HG03354 (cell line): ENCODE data around the gene EMC6.
"Not testable (repeated sequence)": the region's sequence is repeated elsewhere in the genome, so short reads cannot be mapped to it uniquely, and the experiment has no call there.

Source experiments
- ATAC-seq: cut with Tn5 transposase; IDR thresholded peaks from one replicate; pipeline ENCODE4 v1.9.1; 2021; ENCODE audit warnings: mild to moderate bottlenecking; ENCODE audit not compliant: unreplicated experiment, poor library complexity, severe bottlenecking

The EMC6 gene

GRCh38 chr17:3697103-3697476 is 28.5 kb downstream of the EMC6 start:
- no peak for ATAC-seq

DNA sequence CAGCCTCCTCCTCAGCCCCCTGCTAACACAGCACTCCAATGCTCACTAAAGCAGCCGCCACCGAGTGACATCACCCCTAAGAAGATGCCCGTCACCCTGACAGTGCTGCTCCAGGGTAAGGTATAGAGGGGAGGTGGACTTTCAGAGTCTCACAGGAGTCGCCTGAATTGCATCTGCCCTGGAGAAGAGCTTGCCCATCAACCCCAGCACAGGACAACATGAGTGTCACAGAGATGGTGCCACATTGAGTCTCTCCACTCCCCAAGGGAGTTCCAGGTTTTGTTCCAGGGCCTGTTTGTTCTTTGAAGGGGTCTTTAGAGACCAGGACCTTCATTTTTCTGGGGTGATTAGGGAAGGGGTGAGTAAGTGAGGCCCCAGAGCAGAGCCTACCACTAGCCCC is 29.5 kb downstream of the EMC6 start:
- ATAC-seq: no peak

DNA sequence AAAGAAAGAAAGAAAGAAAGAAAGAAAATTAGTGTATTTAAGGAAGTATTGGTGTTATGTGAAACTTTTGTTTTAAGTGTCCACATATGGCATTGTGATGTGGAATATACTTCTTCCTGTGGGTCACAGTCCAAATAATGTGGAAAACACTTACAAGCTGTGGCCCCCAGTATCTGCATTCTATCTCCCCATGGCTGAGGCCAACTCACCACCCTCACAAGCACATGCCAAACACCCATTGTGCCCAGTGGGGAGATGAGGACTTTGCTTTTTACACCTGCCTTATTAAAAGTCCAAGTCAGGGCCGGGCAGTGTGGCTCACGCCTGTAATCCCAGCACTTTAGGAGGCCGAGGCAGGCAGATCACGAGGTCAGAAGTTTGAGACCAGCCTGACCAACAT is 31.3 kb downstream of the EMC6 start:
- no peak for ATAC-seq

GRCh38 chr17:3702041-3702539 is 33.5 kb downstream of the EMC6 start:
- not testable (repeated sequence) for ATAC-seq

GRCh38 chr17:3704931-3705717 is 36.5 kb downstream of the EMC6 start:
- ATAC-seq: no peak

GRCh38 chr17:3705718-3705984 is 37.0 kb downstream of the EMC6 start:
- not testable (repeated sequence) for ATAC-seq

- ATAC-seq: no peak
Observed at GRCh38 chr17:3708366-3708765, 39.8 kb downstream of the EMC6 start.

GRCh38 chr17:3710951-3711383 is 42.4 kb downstream of the EMC6 start:
- peak; percentile 95 for ATAC-seq

DNA sequence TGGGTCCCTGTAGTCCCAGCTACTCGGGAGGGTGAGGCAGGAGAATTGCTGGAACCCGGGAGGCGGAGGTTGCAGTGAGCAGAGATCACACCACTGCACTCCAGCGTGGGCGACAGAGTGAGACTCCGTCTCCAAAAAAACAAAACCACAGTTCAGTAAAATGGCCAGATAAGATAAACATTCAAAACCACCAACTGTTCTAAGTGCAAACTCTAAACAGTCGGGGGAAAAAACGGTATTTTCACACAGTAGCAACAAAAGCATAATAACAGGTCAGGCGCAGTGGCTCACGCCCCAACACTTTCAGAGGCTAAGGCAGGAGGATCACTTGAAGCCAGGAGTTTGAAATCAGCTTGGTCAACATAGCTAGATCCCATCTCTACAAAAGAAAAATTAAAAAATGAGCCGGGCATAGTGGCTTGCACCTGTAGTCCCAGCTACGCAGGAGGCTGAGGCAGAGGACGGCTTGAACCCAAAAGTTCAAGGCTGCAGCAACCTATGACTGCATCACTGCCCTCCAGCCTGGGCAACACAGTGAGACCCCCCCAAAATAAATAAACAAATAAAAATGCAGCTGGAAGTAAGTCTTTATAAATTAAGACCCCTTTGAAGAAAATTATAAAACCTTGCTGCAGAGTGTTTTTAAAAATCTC is 44.3 kb downstream of the EMC6 start:
- no peak for ATAC-seq

DNA sequence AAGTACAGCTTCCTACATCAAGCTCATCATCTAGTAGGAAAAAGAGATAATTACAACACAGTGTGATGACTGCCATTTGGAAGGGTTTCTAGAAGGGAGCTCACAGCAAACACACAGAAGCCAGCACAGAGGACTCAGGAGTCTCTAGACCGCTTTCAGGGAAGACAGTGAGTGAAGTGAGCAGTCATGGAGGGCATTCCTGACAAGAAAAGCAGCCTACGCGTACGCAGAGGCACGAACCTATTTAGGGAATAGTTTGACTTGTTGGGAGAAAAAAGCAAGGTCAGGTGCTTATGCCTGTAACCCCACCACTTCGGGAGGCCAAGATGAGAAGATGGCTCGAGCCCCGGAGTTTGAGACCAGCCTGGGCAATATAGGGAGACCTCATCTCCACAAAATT is 46.7 kb downstream of the EMC6 start:
- no peak for ATAC-seq

DNA sequence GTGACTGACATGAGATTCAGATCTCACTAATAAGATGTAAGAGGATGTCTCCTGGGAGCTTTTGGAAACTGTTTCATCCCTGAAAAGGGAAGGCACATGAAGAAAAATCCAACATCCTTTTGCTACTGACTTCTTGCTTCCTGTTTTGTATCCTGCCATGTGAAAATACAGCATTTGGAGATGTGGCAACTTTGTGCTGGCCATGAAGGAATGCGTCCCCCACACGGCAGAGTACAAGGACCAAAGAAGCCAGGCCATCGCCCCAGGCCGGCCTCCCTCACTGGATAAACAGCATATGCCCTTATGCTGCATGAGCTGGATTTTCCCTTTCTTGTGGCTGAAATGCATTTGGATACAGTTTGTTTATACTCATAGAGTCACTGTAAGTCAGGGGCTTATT is 49.6 kb downstream of the EMC6 start:
- no peak for ATAC-seq

DNA sequence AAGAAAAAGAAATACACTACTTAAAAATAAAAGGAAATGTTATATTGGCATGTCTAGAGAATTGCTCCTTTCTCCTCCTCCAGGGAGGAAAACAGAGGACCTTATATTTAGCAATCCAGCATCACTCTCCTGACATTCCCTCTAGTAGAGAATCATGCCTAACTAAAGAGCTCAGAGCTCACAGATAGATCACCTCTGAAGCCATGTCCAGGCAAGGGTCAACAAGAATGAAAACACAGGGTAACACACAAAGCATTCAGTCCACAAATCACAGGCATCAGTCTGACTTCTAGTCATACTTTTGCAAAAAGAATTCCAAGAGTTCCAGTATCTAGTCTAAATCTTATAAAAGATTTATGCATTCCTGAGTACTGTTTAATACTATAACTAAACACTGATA is 50.7 kb downstream of the EMC6 start:
- ATAC-seq: no peak
